H9 (cell line): Measurements from ENCODE around the gene TMEM245. TPM values are rescaled to one million over a fixed set of nuclear protein-coding genes. Genes with fewer than 3 reads are reported as not detected.
A peak's percentile ranks its signal among the peaks of the same experiment; 100 is the strongest.

Experiments
- DNase-seq: peaks from one replicate; pipeline ENCODE4 v3.0.0-alpha.2; 2017
- H2AFZ ChIP-seq: one replicate; pipeline ENCODE4 v1.6.1; 2013; ENCODE audit warnings: mild to moderate bottlenecking, low read length, control low read depth, moderate library complexity
- H2AK5ac ChIP-seq: 2 replicates; pipeline ENCODE4 v1.6.1; 2013; ENCODE audit warnings: low read length, control low read depth, mixed read lengths; ENCODE audit not compliant: insufficient read length
- H2BK120ac ChIP-seq: one replicate; pipeline ENCODE4 v1.6.1; 2013; ENCODE audit warnings: low read depth, mild to moderate bottlenecking, low read length, control low read depth, inconsistent platforms; ENCODE audit not compliant: poor library complexity, severe bottlenecking
- H2BK12ac ChIP-seq: 2 replicates; pipeline ENCODE4 v1.6.1; 2013; ENCODE audit warnings: low read length, control low read depth, mixed read lengths, low read depth; ENCODE audit not compliant: insufficient read length
- H2BK15ac ChIP-seq: 2 replicates; pipeline ENCODE4 v1.6.1; 2013; ENCODE audit warnings: low read depth, low read length, control low read depth
- H2BK20ac ChIP-seq: one replicate; pipeline ENCODE4 v1.6.1; 2013; ENCODE audit warnings: low read depth, mild to moderate bottlenecking, low read length, control low read depth, inconsistent platforms; ENCODE audit not compliant: poor library complexity, severe bottlenecking
- H2BK5ac ChIP-seq: 2 replicates; pipeline ENCODE4 v1.6.1; 2013; ENCODE audit warnings: low read length, control low read depth, mixed read lengths; ENCODE audit not compliant: insufficient read length
- H3K14ac ChIP-seq: 2 replicates; pipeline ENCODE4 v1.6.1; 2013; ENCODE audit warnings: low read length, control low read depth; ENCODE audit not compliant: insufficient read depth
- H3K18ac ChIP-seq: 2 replicates; pipeline ENCODE4 v1.6.1; 2013; ENCODE audit warnings: low read depth, mild to moderate bottlenecking, mixed read lengths, low read length, control low read depth; ENCODE audit not compliant: insufficient read length
- H3K23ac ChIP-seq: 2 replicates; pipeline ENCODE4 v1.6.1; 2013; ENCODE audit warnings: low read length, control low read depth, mixed read lengths, low read depth; ENCODE audit not compliant: insufficient read length
- H3K23me2 ChIP-seq: 2 replicates; pipeline ENCODE4 v1.6.1; 2013; ENCODE audit warnings: low read depth, mild to moderate bottlenecking, mixed read lengths, low read length, control low read depth; ENCODE audit not compliant: insufficient read length, poor library complexity, severe bottlenecking
- H3K27ac ChIP-seq: 2 replicates; pipeline ENCODE4 v1.5.1; 2013; ENCODE audit warnings: low read length, control low read depth, mixed read lengths, low read depth; ENCODE audit not compliant: insufficient read length
- H3K27me3 ChIP-seq: 2 replicates; pipeline ENCODE4 v1.6.1; 2013; ENCODE audit warnings: low read length, control low read depth, inconsistent platforms; ENCODE audit not compliant: insufficient read depth
- H3K4ac ChIP-seq: 2 replicates; pipeline ENCODE4 v1.6.1; 2013; ENCODE audit warnings: low read depth, mild to moderate bottlenecking, control low read depth, inconsistent platforms, low read length, moderate library complexity
- H3K4me1 ChIP-seq: 2 replicates; pipeline ENCODE4 v1.6.1; 2013; ENCODE audit warnings: low read length, control low read depth, inconsistent platforms; ENCODE audit not compliant: insufficient read depth
- H3K4me2 ChIP-seq: 2 replicates; pipeline ENCODE4 v1.6.1; 2013; ENCODE audit warnings: low read length, control low read depth, mixed read lengths; ENCODE audit not compliant: insufficient read length, insufficient read depth
- H3K56ac ChIP-seq: 2 replicates; pipeline ENCODE4 v1.6.1; 2013; ENCODE audit warnings: low read depth, mild to moderate bottlenecking, mixed read lengths, low read length, control low read depth; ENCODE audit not compliant: insufficient read length
- H3K79me1 ChIP-seq: 2 replicates; pipeline ENCODE4 v1.6.1; 2013; ENCODE audit warnings: low read depth, mild to moderate bottlenecking, moderate library complexity, low read length, control low read depth, inconsistent platforms; ENCODE audit not compliant: insufficient read depth, poor library complexity, severe bottlenecking
- H3K79me2 ChIP-seq: 2 replicates; pipeline ENCODE4 v1.6.1; 2013; ENCODE audit warnings: low read length, control low read depth, inconsistent platforms; ENCODE audit not compliant: insufficient read depth
- H3K9ac ChIP-seq: 2 replicates; pipeline ENCODE4 v1.6.1; 2013; ENCODE audit warnings: low read length, control low read depth, mixed read lengths; ENCODE audit not compliant: insufficient read length; ENCODE audit errors: extremely low read depth
- H3K9me3 ChIP-seq: one replicate; pipeline ENCODE4 v1.6.1; 2013; ENCODE audit warnings: low read depth, low read length, inconsistent platforms; ENCODE audit not compliant: control insufficient read depth
- H3T11ph ChIP-seq: one replicate; pipeline ENCODE4 v1.6.1; 2013; ENCODE audit warnings: mild to moderate bottlenecking, low read length, control low read depth, inconsistent platforms
- H4K20me1 ChIP-seq: one replicate; pipeline ENCODE4 v1.6.1; 2013; ENCODE audit not compliant: control insufficient read depth, insufficient read length, insufficient read depth
- H4K5ac ChIP-seq: 2 replicates; pipeline ENCODE4 v1.6.1; 2013; ENCODE audit warnings: low read depth, mild to moderate bottlenecking, mixed read lengths, low read length, control low read depth; ENCODE audit not compliant: insufficient read length
- H4K8ac ChIP-seq: replicated peaks from 2 replicates; pipeline ENCODE4 v1.6.1; 2013; ENCODE audit warnings: low read length, control low read depth, mixed read lengths, low read depth; ENCODE audit not compliant: insufficient read length
- H4K91ac ChIP-seq: 2 replicates; pipeline ENCODE4 v1.6.1; 2013; ENCODE audit warnings: low read depth, mild to moderate bottlenecking, moderate library complexity, mixed read lengths, low read length, control low read depth; ENCODE audit not compliant: insufficient read length
- H3K27ac Mint-ChIP-seq, 3 experiments: 2 replicates in 2 of 3; 3 replicates in 1 of 3; pipeline ENCODE4 v1.8.0; 2020 to 2021; ENCODE audit warnings: mixed read lengths in 3 of 3, mild to moderate bottlenecking in 1 of 3, moderate library complexity in 1 of 3
- H3K27me3 Mint-ChIP-seq: 2 replicates; pipeline ENCODE4 v1.8.0; 2021; ENCODE audit warnings: low read depth, mild to moderate bottlenecking, moderate library complexity, mixed read lengths
- H3K36me3 Mint-ChIP-seq, 3 experiments: 2 replicates in 2 of 3; 3 replicates in 1 of 3; pipeline ENCODE4 v1.8.0; 2020 to 2021; ENCODE audit warnings: low read depth in 3 of 3, mixed read lengths in 3 of 3; ENCODE audit not compliant: insufficient read depth in 1 of 3
- H3K4me1 Mint-ChIP-seq, 2 experiments: 2 replicates each; pipeline ENCODE4 v1.8.0; 2020; ENCODE audit warnings: mixed read lengths in 2 of 2
- H3K4me3 Mint-ChIP-seq, 2 experiments: 2 replicates in 1 of 2; 3 replicates in 1 of 2; pipeline ENCODE4 v1.8.0; 2020 to 2021; ENCODE audit warnings: mild to moderate bottlenecking in 2 of 2, mixed read lengths in 2 of 2, moderate library complexity in 1 of 2
- H3K9me3 Mint-ChIP-seq, 2 experiments: 2 replicates in 1 of 2; 3 replicates in 1 of 2; pipeline ENCODE4 v1.8.0; 2020; ENCODE audit warnings: mild to moderate bottlenecking in 2 of 2, mixed read lengths in 2 of 2, moderate library complexity in 1 of 2
- CTCF ChIP-seq: fragments of 200-600 bp; sonication (generic); conservative IDR thresholded peaks from 3 replicates; pipeline ENCODE4 v1.8.0; 2021; ENCODE audit warnings: antibody characterized with exemption, mild to moderate bottlenecking
- WGBS: extraction: QIAGEN DNeasy Blood & Tissue Kit; methylation state at CpG from one replicate; pipeline ENCODE4 v1.1.7; 2013; ENCODE audit warnings: missing lambda C conversion rate, low lambda C conversion rate, mixed read lengths; ENCODE audit not compliant: insufficient read length; ENCODE audit errors: extremely low coverage; 5-methylcytosine and 5-hydroxymethylcytosine counted together
- total RNA-seq: library from RNA; stranded (reverse); gene quantifications from 2 replicates; pipeline ENCODE4 v1.2.1, GENCODE V29; 2021

Gene TMEM245
- total RNA-seq, 1 experiment from 2014 or later, result 37.9 TPM

GRCh38 chr9:109132567-109133021 is 12.8 kb upstream of the TMEM245 start:
- Histone ChIP-seq H4K91ac (no peak overlapping the region), H2BK120ac (no peak overlapping the region), H4K5ac (no peak overlapping the region), H3K23ac (no peak overlapping the region), H2BK15ac (no peak overlapping the region), H3K79me1 (no peaks in the 10 kb centered on the region), H3K27me3 (no peaks in the 10 kb centered on the region), H4K8ac (no peak overlapping the region), H2AFZ (no peak overlapping the region), H2BK20ac (no peak overlapping the region), H2BK5ac (no peak overlapping the region), H3K4me1 (no peaks in the 10 kb centered on the region), H3K23me2 (no peaks in the 10 kb centered on the region), H3K27ac (no peak overlapping the region), H2BK12ac (no peak overlapping the region), H3K18ac (no peak overlapping the region), H2AK5ac (no peak overlapping the region), H3K4ac (no peak overlapping the region), H3K56ac (no peak overlapping the region), H3K14ac (no peak overlapping the region), H3K9me3 (no peaks in the 10 kb centered on the region), H3T11ph (no peak overlapping the region), H3K4me2 (no peak overlapping the region), H4K20me1 (no peaks in the 10 kb centered on the region), H3K79me2 (no peaks in the 10 kb centered on the region), H3K9ac (no peak overlapping the region)
- H3K9me3 Mint-ChIP-seq, result no peaks in the 10 kb centered on the region
- WGBS, result no CpG with 5 or more reads among the region's 2 CpGs
- no peaks in the 10 kb centered on the region for H3K27me3 Mint-ChIP-seq
- H3K27ac Mint-ChIP-seq, result no peak overlapping the region
- TF ChIP-seq CTCF, result peak; percentile 14; the same call in 1 of the 3 replicates
- H3K36me3 Mint-ChIP-seq, result no peaks in the 10 kb centered on the region
- no peak overlapping the region for H3K4me3 Mint-ChIP-seq
- no peaks in the 10 kb centered on the region for H3K4me1 Mint-ChIP-seq
- DNase-seq, result no peak
